D341Med (cell line): ENCODE results near the gene ADRA2B.
A peak's percentile ranks its signal among the peaks of the same experiment; 100 is the strongest.
"Not testable (repeated sequence)": the region's sequence is repeated elsewhere in the genome, so short reads cannot be mapped to it uniquely, and the experiment has no call there.

Experiments
- DNase-seq: peaks from one replicate; pipeline ENCODE4 v3.0.0; 2012; ENCODE audit warnings: low spot score

ADRA2B gene

DNA sequence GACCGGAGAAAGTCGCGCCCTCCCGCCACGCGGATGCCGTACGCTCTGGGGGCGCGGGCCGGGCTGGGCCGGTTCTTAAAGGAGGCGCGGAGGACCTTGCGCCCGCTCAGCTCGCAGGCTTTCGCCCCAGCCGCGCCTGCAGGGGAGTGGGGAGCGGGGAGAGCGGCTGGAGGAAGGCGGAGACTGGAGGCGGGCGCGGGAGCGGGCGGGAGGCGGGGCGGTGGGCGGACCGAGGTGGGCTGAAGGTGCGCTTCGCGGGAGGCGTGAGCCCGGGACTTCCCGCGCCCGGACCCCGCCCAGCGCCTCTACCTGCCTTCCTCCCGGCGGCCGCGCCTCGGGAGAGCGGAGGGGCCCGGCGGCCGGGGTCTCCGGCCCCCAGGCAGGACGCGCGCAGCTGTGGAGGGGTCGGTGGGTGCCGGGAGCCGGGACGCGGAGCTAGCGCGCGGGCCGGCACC is at the start of gene ADRA2B:
TSS of gene ADRA2B (minus strand) at position 148 of the 455 bp plus-strand sequence. CDS start 422 bp downstream, outside the sequence.
- DNase-seq, result peak; percentile 71

DNA sequence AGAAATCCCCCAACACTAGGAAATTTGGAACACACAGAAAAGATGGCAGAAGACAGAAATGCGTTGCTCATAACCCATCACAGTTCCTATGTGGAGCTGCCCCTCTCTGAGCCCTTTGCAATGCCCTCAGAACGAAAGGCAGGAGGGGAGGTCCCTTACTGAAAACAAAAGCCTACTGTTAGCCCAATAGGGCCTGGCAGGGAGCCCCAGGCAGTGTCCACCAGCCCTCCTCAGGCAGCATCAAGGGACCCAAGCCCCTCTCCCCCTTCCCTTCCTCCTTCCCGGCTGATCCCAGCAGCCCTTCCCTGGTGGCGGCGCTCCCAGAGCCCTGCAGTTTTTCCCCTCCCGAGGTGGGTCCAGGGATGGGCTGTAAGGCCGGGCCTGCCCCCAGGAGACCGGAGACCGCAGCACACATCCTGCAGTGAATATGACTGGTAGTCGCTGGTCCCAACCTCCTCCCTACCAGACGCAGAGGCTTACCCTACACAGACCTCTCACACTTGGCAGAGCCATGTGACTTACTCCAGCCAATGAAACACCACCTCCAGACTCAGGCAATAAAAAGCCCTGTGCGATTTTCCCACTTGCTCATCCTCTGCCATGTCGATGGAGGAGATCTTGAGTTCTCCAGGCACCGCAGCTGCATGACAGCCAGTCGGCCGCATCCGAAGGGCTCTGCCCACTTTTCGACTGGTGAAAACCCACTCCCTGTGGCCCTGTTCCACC is 48.3 kb upstream of the ADRA2B start:
- no peak for DNase-seq

- DNase-seq, result no peak
These were observed 47.5 kb upstream of the ADRA2B start for GRCh38 chr2:96163768-96164429.

- no peak for DNase-seq
These were observed 47.0 kb upstream of the ADRA2B start for GRCh38 chr2:96163415-96163767.

DNA sequence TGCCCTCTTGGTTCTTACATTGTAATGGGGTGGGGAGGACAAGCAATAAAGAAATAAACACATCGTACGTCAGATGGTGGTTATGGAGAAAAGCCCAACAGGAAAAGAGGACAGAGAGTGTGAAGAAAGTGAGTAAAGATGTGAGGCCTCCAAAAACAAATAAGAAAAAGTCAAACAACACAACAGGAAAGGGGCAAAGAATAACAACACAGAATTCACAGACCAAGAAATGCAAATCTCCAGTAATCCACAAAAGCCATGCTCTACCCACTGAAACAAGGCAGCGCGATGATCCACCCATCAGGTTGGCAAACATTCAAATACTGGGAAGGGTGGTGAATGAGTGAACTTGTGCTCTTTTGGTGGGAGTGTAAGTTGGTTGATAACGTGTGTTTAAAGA is 45.5 kb upstream of the ADRA2B start:
- DNase-seq, result peak; percentile 9

GRCh38 chr2:96160366-96160765 is 44.0 kb upstream of the ADRA2B start:
- not testable (repeated sequence) for DNase-seq

DNA sequence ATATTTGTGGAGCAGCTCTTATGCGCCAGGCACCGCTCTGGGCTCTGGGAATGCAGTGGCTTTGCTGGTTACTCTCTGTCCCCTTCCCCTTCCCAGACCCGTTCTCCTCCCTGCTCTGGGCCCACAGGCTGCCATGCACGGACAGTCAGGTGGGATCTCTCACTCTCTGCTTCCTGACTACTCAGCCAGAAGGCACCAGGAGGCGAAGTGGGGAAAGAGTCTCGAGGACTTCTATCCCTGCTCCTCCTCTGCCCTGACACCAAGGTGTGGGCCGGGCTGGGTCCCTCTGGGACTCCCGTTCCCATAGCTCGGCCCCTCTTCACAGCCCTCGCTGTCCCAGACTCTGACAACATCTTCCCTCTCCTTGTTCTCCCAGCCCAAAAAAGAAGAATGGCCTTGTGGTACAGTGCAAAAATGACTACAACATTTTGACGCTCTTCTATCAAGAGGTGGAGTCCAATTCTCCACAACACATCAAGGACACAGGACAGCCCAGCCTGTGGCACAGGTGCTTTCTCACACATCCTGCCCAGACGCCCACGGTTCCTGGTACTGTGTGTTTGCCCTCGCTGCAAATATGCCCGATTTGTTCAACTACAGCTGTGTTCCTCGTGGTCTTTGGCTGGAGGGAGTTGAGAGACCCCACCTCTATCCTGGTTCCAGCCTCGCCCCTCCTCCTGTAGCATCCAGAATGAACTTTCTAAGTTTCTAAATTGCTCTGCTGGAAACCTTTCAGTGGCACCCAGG is 42.9 kb upstream of the ADRA2B start:
- peak; percentile 8 for DNase-seq

GRCh38 chr2:96158554-96158940 is 42.2 kb upstream of the ADRA2B start:
- DNase-seq, result peak; percentile 7

DNA sequence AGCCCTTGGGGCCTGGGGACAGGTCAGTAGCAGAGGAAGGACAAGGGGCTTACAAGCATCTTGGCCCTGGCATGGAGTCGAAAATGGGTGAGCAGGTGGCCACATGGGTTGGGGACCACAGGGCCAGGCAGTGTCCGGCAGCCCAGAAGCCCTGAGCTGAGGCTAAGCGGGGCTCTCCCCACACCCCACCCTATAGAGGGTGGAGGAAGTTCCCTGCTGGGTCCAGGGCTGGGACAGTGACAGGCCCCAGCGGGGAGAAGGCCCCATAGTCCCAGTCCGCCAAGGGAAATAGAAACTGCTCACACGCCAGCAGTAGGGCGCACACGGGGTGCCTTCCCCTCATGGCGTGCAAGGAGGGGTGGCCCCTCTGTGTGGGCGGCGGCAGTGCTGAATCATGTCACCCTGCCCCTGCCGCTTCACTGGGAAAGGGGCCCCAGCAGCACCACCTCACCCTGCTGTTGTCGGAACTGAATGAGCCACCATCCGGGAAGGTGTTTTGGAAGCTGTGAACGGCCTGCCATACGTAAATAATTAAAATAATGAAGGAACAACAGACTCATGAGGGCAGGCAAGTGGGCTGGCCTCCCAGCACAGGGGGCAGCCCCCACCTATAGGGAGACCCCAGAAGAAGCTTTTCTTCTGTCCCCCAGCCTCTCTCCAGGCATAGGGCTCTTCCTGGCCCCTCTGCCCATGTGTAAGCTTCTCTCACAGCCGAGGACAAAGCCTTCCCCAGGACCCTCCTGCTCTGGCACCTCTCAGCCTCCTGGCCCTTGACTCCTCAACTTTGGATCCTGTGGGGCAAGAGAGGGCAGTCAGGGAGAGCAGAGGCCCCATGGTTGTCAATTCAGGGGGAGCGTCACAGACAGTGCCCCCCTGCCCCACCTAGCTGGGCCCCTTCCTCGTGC is 41.5 kb upstream of the ADRA2B start:
- peak; percentile 15 for DNase-seq

DNA sequence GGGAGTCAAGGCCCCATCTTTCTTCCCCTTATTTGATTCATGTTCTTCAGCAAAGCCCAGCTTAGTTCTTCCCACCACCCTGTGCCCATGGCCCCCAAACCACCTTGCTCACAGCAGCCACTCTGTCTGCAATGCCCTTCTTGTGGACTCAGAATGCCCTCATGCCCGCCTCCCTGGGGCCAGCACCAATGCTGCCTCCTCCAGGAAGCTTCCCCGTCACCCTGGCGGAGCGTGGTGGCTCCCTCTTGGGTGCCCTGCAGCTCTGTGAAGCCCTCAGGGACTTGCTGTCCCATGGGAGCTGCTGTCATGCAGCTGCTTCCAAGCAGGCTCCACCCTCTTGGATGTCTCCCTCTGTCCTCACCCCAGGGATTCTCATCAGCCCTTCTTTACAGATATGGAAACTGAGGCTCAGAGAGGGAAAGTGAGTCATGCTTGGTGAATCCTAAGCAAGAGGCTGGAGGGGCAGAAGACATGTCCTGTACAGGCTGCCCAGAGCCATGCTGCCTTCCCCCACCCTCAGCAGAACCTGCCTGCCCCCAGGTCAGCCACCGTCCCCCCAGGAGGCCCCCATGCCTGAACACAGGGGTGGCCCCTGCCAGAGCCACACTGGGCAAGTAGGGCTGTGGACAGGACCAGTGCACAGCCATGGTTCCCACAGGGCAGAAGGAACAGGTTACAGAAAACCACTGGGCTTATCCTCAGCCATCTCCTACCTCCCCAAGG is 40.7 kb upstream of the ADRA2B start:
- peak; percentile 65 for DNase-seq

DNA sequence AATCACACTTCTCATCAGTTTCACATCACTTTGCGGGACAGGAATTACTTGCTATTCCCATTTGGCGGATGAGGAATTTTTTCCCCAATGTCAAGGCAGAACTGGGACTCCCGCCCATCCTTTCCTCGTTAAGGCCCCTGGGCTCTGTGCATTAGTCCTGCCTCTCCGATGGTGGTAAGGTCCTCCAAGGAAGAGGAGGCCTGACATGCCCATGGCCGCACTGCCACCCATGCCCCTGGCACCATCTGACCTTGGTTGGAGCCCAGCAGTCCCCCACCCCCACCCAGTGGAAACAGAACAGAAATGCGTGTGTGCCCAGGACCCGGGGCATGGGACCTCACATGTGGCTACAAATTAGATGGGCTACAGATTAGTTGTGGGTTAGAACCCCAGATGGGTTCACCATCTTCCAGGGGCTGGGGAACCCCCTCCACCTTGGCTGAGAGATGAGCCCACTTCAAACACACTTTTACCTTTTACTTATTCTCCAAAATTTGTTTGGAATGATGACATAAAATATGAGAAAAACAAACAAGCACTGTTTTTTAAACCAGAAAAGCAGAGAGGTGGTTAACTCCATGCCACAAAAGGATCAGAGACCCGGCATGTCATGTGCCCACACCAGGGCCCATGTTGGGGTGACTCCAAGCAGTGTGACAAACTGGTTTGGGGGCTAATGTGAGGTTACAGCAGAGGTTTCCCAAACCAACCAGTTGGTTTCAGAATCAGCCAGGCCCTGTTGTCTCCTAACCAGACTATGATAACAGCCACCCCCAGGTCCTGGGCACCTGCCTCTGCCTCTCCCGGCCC is 39.8 kb upstream of the ADRA2B start:
- DNase-seq, result peak; percentile 20

DNA sequence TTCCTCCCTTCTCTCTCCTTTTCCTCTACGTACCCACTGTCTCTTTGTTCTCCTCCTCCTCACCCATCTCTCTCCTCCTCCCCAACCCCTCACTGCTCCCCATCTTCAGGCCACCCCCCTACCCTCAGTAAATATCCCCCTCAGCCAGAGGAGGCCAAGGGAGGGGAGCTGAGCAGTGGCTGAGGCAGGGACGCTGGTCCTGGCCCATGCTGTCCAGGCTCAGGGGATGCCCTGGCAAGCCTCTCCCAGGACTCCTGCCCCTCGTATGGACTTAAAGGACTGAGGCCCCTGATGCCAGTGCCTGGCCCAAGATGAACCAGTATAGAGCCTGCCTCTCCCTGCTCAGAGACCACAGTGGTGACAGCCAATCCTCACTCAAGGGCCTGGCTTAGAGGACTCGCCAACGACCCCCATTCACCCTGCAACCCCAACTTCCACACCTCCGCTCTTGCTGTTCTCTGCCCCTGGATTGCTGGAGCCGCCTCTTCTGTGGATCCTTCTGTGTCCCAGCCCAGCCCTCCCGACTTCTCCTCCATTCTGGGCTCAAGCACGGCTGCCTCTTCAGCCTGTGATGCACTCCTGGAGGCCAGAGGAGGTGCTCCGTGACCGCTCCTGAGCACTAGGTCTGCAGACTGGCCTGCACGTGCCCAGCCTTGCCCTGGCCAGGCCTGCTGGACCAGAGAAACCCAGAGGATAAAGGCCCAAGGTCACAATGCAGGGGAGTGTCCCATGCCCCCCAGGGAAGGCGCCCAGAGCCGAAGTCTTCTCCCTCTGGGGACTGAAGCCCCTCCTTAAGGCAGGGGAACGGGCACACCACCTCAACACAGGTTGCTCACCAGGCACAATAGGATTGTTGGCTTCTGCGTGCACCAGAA is 38.4 kb upstream of the ADRA2B start:
- peak; percentile 20 for DNase-seq

DNA sequence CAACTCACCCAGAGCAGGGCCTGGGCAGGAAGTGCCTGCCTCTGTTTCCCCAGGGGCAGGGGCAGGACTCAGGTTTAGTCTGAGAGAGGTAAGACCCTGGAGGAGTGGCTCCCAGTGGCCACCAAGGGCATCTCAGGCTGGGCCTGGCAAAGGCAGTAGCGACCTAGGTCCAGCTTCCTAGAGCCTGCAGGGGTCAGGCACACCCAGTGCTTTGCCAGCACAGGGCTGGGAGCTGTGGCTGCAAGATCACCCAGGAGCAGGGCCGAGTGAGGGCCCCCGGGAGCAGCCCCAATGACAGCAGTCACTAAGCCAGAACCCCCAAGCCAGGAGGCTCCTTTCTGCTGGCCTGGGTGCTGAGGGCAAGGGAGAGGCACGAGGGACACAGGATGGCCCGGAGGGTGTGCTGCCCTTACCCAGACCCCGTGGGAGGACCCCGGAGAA is 37.6 kb upstream of the ADRA2B start:
- peak; percentile 20 for DNase-seq

- DNase-seq, result no peak
These were observed 36.9 kb upstream of the ADRA2B start for GRCh38 chr2:96153291-96153713.

- peak; percentile 76 for DNase-seq
These were observed 36.2 kb upstream of the ADRA2B start for GRCh38 chr2:96152304-96153161.

GRCh38 chr2:96151595-96152303 is 35.4 kb upstream of the ADRA2B start:
- DNase-seq, result no peak

DNA sequence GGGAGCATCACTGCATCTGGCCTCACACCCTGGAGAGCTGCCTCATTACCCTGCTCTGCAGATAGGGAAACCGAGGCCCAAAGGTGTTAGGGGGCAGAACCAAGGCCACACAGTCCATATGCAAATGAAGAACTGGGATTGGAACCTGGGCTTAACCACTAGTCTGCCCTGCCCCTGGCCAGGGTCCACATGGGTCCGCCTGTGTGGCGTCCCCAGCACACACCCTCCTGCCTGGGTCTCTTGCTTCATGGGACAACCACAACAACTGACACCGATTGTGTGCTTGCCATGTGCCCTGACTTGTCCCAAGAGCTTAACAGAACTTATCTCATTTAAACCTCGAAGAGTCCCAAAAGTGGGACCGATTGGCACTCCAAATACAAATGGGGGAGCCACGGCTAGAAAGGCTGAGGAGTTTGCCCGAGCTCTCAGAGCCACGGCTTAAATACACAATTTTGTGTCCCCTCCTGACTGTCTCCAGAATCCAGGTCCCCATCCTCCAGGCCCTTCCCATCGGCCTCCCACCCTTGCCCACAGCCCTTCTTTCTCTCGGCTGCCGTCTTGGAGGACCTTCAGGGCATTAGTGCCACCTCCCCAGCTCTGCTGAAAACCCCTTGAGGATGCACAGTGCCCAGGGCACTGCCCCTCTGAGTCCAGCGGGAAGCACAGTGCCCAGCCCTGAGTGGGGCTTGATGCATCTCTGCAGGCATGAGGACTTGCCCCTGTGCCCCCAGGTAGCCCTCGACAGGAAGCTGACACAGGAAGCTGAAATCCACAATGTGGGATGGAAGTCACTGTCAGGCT is 34.6 kb upstream of the ADRA2B start:
- no peak for DNase-seq
